ENCODE results near the gene DNAH17. TPM values are rescaled to one million over a fixed set of nuclear protein-coding genes. Genes with fewer than 3 reads are reported as not detected.

The DNAH17 gene
- total and polyA plus RNA-seq, 2 of the 13 experiments (the other 11 are each of a cell fraction or from before 2014, with no cell fraction given), result 0.86 to 1.6 TPM

GRCh38 chr17:78399693-78400144 is 177.5 kb downstream of the DNAH17 start:
- DNase-seq (ENCODE audit: low spot score) (peak; percentile 91), ATAC-seq (peak; percentile 85), FAIRE-seq (peak; percentile 53)
- Histone ChIP-seq H3K27me3 (ENCODE audit: control insufficient read depth in 1 of 2, insufficient read depth in 2 of 2, low read length in 2 of 2) (no peaks in the 10 kb centered on the region), H3K79me2 (ENCODE audit: insufficient read depth, low read length) (no peaks in the 10 kb centered on the region), H3K9me3 (ENCODE audit: low read length) (no peaks in the 10 kb centered on the region), H3K9ac (ENCODE audit: insufficient read depth, low read depth, low read length) (no peak overlapping the region), H3K4me1 (ENCODE audit: insufficient read depth, low read length) (peaks cover 53% of the 10 kb centered on the region), H3K27ac (ENCODE audit: extremely low read length, insufficient read depth, low read length) (peak overlapping the region; percentile 25), H2AFZ (ENCODE audit: low read length) (no peak overlapping the region), H3K36me3 (replicated peaks in 1 of 2; ENCODE audit: control insufficient read depth in 1 of 2, insufficient read depth in 2 of 2, low read length in 2 of 2) (peaks cover 47 to 92% of the 10 kb centered on the region in 2 experiments), H3K4me2 (ENCODE audit: low read depth, low read length) (peak overlapping the region; percentile 15; the same call in 1 of the 2 replicates), H3K4me3 (replicated peaks in 1 of 3; ENCODE audit: insufficient read depth in 1 of 3, low read depth in 2 of 3, low read length in 3 of 3) (no peak overlapping the region), H4K20me1 (ENCODE audit: insufficient read depth, low read length) (peaks cover 12% of the 10 kb centered on the region; the same call in 1 of the 2 replicates)
- intact Hi-C loops (cut with micrococcal nuclease; ENCODE audit: unreplicated experiment) (loop anchor here (1.0 kb wide), 1 partner anchor 22 kb away; no protein-coding TSS in a partner anchor), in situ Hi-C loops (cut with HindIII; ENCODE audit: extremely low pct_ligation_motif_present, low pct_unique_long_range_greater_than_20kb) (no loop called here)
- POLR2A ChIA-PET, result interaction anchor here (2.4 kb wide), 1 partner anchor 22 kb away, joined by 6 read pairs; no protein-coding TSS in a partner anchor
- no TSS peak for BruUV-seq (replicated peaks)
- 58% methylated on average over 6 of the region's 6 CpGs for WGBS (ENCODE audit: low lambda C conversion rate)
- CTCF ChIA-PET (ENCODE audit: low intra/inter-chr PET ratio, low total read pairs), result no interaction called here
- TF ChIP-seq ZNF597 (CRISPR knock-in tag; IDR thresholded peaks at IDR 0.05) (no peak), SOX6 (IDR thresholded peaks at IDR 0.05) (no peak), SOX6 (CRISPR knock-in tag; IDR thresholded peaks at IDR 0.05) (peak; percentile 71), ZNF530 (CRISPR knock-in tag; IDR thresholded peaks at IDR 0.05; ENCODE audit: low read depth) (no peak), ZNF496 (CRISPR knock-in tag; IDR thresholded peaks at IDR 0.05; ENCODE audit: insufficient replicate concordance) (no peak), ADNP (CRISPR knock-in tag; IDR thresholded peaks at IDR 0.05) (no peak), HDAC1 (CRISPR knock-in tag; IDR thresholded peaks at IDR 0.05) (peak; percentile 88), SNRNP70 (IDR thresholded peaks at IDR 0.05; ENCODE audit: low read depth, low read length) (no peak), ZFP36 (IDR thresholded peaks at IDR 0.05; ENCODE audit: borderline replicate concordance, low read depth, low read length, partially characterized antibody) (no peak), TCF12 (IDR thresholded peaks at IDR 0.05) (no peak), TCF12 (CRISPR knock-in tag; IDR thresholded peaks at IDR 0.05) (peak; percentile 52; the same call in 1 of the 2 replicates), ZNF557 (CRISPR knock-in tag; IDR thresholded peaks at IDR 0.05) (no peak), JUND (CRISPR knock-in tag; IDR thresholded peaks at IDR 0.05) (peak; percentile 92), RXRA (CRISPR knock-in tag; IDR thresholded peaks at IDR 0.05) (peak; percentile 63; the same call in 1 of the 2 replicates), TCF7 (IDR thresholded peaks at IDR 0.05; ENCODE audit: low read depth) (peak; percentile 91), ZNF333 (CRISPR knock-in tag; IDR thresholded peaks at IDR 0.05; ENCODE audit: borderline replicate concordance) (no peak), FOXC1 (CRISPR knock-in tag; IDR thresholded peaks at IDR 0.05; ENCODE audit: borderline replicate concordance) (no peak), ZFP90 (CRISPR knock-in tag; IDR thresholded peaks at IDR 0.05; ENCODE audit: borderline replicate concordance) (no peak), YEATS4 (CRISPR knock-in tag; IDR thresholded peaks at IDR 0.05; ENCODE audit: borderline replicate concordance) (no peak), FOXK2 (IDR thresholded peaks at IDR 0.05) (peak; percentile 95), SMAD9 (CRISPR knock-in tag; IDR thresholded peaks at IDR 0.05) (no peak), ZNF232 (CRISPR knock-in tag; IDR thresholded peaks at IDR 0.05; ENCODE audit: borderline replicate concordance) (no peak; the same call in 1 of the 2 replicates), TGIF2 (CRISPR knock-in tag; IDR thresholded peaks at IDR 0.05) (0 out of 2 replicates have a peak, but pooled peaks have one; percentile 76), ZNF451 (CRISPR knock-in tag; IDR thresholded peaks at IDR 0.05) (no peak), ZNF619 (CRISPR knock-in tag; IDR thresholded peaks at IDR 0.05) (0 out of 2 replicates have a peak, but pooled peaks have one; percentile 9), MIER3 (CRISPR knock-in tag; IDR thresholded peaks at IDR 0.05; ENCODE audit: borderline replicate concordance) (peak; percentile 75; the same call in 1 of the 2 replicates)
- TF ChIP-seq, protein P1, sequence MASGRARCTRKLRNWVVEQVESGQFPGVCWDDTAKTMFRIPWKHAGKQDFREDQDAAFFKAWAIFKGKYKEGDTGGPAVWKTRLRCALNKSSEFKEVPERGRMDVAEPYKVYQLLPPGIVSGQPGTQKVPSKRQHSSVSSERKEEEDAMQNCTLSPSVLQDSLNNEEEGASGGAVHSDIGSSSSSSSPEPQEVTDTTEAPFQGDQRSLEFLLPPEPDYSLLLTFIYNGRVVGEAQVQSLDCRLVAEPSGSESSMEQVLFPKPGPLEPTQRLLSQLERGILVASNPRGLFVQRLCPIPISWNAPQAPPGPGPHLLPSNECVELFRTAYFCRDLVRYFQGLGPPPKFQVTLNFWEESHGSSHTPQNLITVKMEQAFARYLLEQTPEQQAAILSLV (CRISPR knock-in tag; IDR thresholded peaks at IDR 0.05; ENCODE audit: borderline replicate concordance), result no peak; the same call in 1 of the 2 replicates

Measured in HepG2 (cell line).